GM12878 (cell line): ENCODE data around the gene SBF1. TPM values are rescaled to one million over a fixed set of nuclear protein-coding genes. Genes with fewer than 3 reads are reported as not detected.

ENCODE experiments used
- ATAC-seq: fragments of 200-7000 bp; cut with Tn5 transposase; 3 replicates; pipeline ENCODE4 v1.9.1; 2020; ENCODE audit warnings: mild to moderate bottlenecking, moderate library complexity
- BruUV-seq: library from RNA; stranded (reverse); fragments of 400-500 nt; replicated peaks from 2 replicates; lab custom pipeline; 2021; lab: Mats Ljungman, UMichigan
- CTCF ChIA-PET: fragments of 300-600 bp; sonication (Branson Sonifier 250); formaldehyde crosslinking; extraction: SDS; loops from one replicate; lab custom pipeline; 2021; ENCODE audit warnings: inconsistent platforms; lab: Yijun Ruan, JAX
- POLR2A ChIA-PET: fragments of 350-600 bp; formaldehyde crosslinking; extraction: SDS; loops from one replicate; lab custom pipeline; 2021; ENCODE audit warnings: inconsistent platforms; lab: Charles Lee
- RAD21 ChIA-PET: fragments of 300-600 bp; sonication (Branson Sonifier 250); formaldehyde crosslinking; loops from one replicate; lab custom pipeline; 2023; ENCODE audit warnings: antibody characterized with exemption; ENCODE audit not compliant: unreplicated experiment; lab: Charles Lee
- SMC1A ChIA-PET: fragments of 300-600 bp; sonication (Branson Sonifier 250); formaldehyde crosslinking; loops from one replicate; lab custom pipeline; 2023; ENCODE audit not compliant: unreplicated experiment, uncharacterized antibody; lab: Charles Lee
- DNase-seq: peaks from one replicate; pipeline ENCODE4 v3.0.0-alpha.2; 2011; ENCODE audit warnings: low read depth, low spot score
- FAIRE-seq: peaks from 3 replicates; lab custom pipeline; 2011; peaks lifted over from hg19 to GRCh38; lab: Jason Lieb, UNC
- H2AFZ ChIP-seq: 2 replicates; pipeline ENCODE4 v1.6.0; 2011; ENCODE audit warnings: low read depth, low read length, control low read depth; ENCODE audit not compliant: control insufficient read depth
- H3K27ac ChIP-seq: 2 replicates; pipeline ENCODE4 v1.5.1; 2011; ENCODE audit warnings: control low read depth; ENCODE audit not compliant: control insufficient read depth, insufficient read depth
- H3K27me3 ChIP-seq, 2 experiments: replicated peaks in 1 of 2; 2 replicates each; pipeline versions ENCODE4 v1.6.0 to v1.6.1; 2011; ENCODE audit warnings: low read length in 1 of 2; ENCODE audit not compliant: control insufficient read depth in 2 of 2, insufficient read depth in 2 of 2
- H3K36me3 ChIP-seq, 2 experiments: 2 replicates each; pipeline ENCODE4 v1.5.1; 2011; ENCODE audit warnings: low read length in 1 of 2; ENCODE audit not compliant: control insufficient read depth in 2 of 2, insufficient read depth in 2 of 2
- H3K4me1 ChIP-seq: 2 replicates; pipeline ENCODE4 v1.6.1; 2011; ENCODE audit warnings: mild to moderate bottlenecking, low read length, moderate library complexity, mixed read lengths; ENCODE audit not compliant: control insufficient read depth, insufficient read depth
- H3K4me2 ChIP-seq: 2 replicates; pipeline ENCODE4 v1.6.0; 2011; ENCODE audit warnings: control low read depth; ENCODE audit not compliant: control insufficient read depth, insufficient read depth
- H3K4me3 ChIP-seq: fragments of 200-600 bp; sonication (generic); 2 replicates; pipeline ENCODE4 v1.5.1; 2016
- H3K79me2 ChIP-seq: 2 replicates; pipeline ENCODE4 v1.6.0; 2011; ENCODE audit warnings: low read length; ENCODE audit not compliant: control insufficient read depth, insufficient read depth
- H3K9ac ChIP-seq: 2 replicates; pipeline ENCODE4 v1.8.0; 2011; ENCODE audit warnings: low read length, control low read depth, mixed read lengths; ENCODE audit not compliant: control insufficient read depth, insufficient read depth
- H3K9me3 ChIP-seq: replicated peaks from 3 replicates; pipeline ENCODE4 v1.5.1; 2011; ENCODE audit warnings: mild to moderate bottlenecking, low read length; ENCODE audit not compliant: control insufficient read depth, insufficient read depth
- H4K20me1 ChIP-seq: 2 replicates; pipeline ENCODE4 v1.6.0; 2011; ENCODE audit not compliant: control insufficient read depth, insufficient read depth
- CBX3 ChIP-seq: fragments of 200-600 bp; sonication (generic); IDR thresholded peaks from 2 replicates; pipeline ENCODE4 v1.6.1; 2016; ENCODE audit warnings: low read depth, borderline replicate concordance
- CTCF ChIP-seq, 3 experiments: IDR thresholded peaks in 2 of 3; conservative IDR thresholded peaks in 1 of 3; 2 replicates each; pipeline ENCODE4 v1.5.1; 2011; ENCODE audit warnings: low read depth in 3 of 3, low read length in 3 of 3, mild to moderate bottlenecking in 3 of 3, control low read depth in 2 of 3, moderate library complexity in 2 of 3, inconsistent platforms in 1 of 3, mixed read lengths in 1 of 3; ENCODE audit not compliant: control insufficient read depth in 2 of 3, insufficient read depth in 1 of 3; ENCODE audit errors: extremely low read depth in 1 of 3
- FOXM1 ChIP-seq: IDR thresholded peaks from 2 replicates; pipeline ENCODE4 v1.6.1; 2012; ENCODE audit warnings: low read depth, mild to moderate bottlenecking, inconsistent platforms, low read length, moderate library complexity
- HDAC2 ChIP-seq: fragments of 200-600 bp; sonication (generic); IDR thresholded peaks from 2 replicates; pipeline ENCODE4 v1.6.1; 2017
- KLF5 ChIP-seq: fragments of 450-650 bp; IDR thresholded peaks from 2 replicates; pipeline ENCODE4 v1.6.1; 2014; ENCODE audit warnings: mild to moderate bottlenecking; ENCODE audit not compliant: partially characterized antibody
- POLR2A ChIP-seq: IDR thresholded peaks from 2 replicates; pipeline ENCODE4 v1.6.1; 2011; ENCODE audit warnings: low read depth, mild to moderate bottlenecking, low read length
- RAD21 ChIP-seq: IDR thresholded peaks from 2 replicates; pipeline ENCODE4 v1.6.1; 2011; ENCODE audit warnings: mild to moderate bottlenecking, low read depth, low read length, moderate library complexity; ENCODE audit not compliant: insufficient read depth
- SUPT20H ChIP-seq: IDR thresholded peaks from 2 replicates; pipeline ENCODE4 v1.6.1; 2011; ENCODE audit warnings: low read depth, mild to moderate bottlenecking, low read length, moderate library complexity, borderline replicate concordance; ENCODE audit not compliant: control insufficient read depth
- USF1 ChIP-seq: IDR thresholded peaks from 2 replicates; pipeline ENCODE4 v1.6.1; 2011; ENCODE audit warnings: borderline replicate concordance, low read depth, mild to moderate bottlenecking, moderate library complexity, mixed read lengths, low read length; ENCODE audit not compliant: insufficient read depth; ENCODE audit errors: extremely low read length
- WGBS: methylation state at CpG from one replicate; pipeline ENCODE4 v1.1.6; 2016; ENCODE audit warnings: low lambda C conversion rate; ENCODE audit not compliant: insufficient replicate concordance, insufficient coverage; ENCODE audit errors: missing lambda C conversion rate; 5-methylcytosine and 5-hydroxymethylcytosine counted together
- in situ Hi-C: fragments of 300-500 bp; cut with MboI; formaldehyde crosslinking; loops from 9 replicates; pipeline ENCODE4 v1.14.3; 2018; ENCODE audit warnings: mixed read lengths
- intact Hi-C: fragments of 100-400 bp; cut with micrococcal nuclease; formaldehyde crosslinking; loops from one replicate; pipeline ENCODE4 v1.14.2; 2022; ENCODE audit not compliant: unreplicated experiment
- polyA plus RNA-seq, 11 experiments: library from polyadenylated mRNA; depleted of rRNA in 4 of 11; unstranded in 6 of 11; stranded (reverse) in 5 of 11; fragments of >200 nt; fragmentation: Nextera tagmentation in 4 of 11; fragmentation: Illumina TruSeq in 1 of 11; extraction: Ambion mirVana in 4 of 11; extraction: Trizol in 1 of 11; gene quantifications; 1 replicate in 1 of 11; 2 replicates in 10 of 11; pipeline versions ENCODE4 v1.2.1 to v1.2.3, GENCODE V29; 2011 to 2016; ENCODE audit warnings: inconsistent platforms in 2 of 11, missing spikeins in 2 of 11, low read depth in 1 of 11
- total RNA-seq, 4 experiments: library from RNA; depleted of rRNA in 3 of 4; stranded (reverse); fragments of >200 nt in 3 of 4; fragmentation: Illumina TruSeq in 1 of 4; extraction: Trizol in 1 of 4; gene quantifications; 2 replicates each; pipeline versions ENCODE4 v1.2.1 to v1.2.3, GENCODE V29; 2013 to 2021

SBF1 gene
- total and polyA plus RNA-seq, 10 of the 15 experiments (the other 5 are each of a cell fraction or from before 2014, with no cell fraction given) = 0.23 to 95.0 (median 17.8) TPM

DNA sequence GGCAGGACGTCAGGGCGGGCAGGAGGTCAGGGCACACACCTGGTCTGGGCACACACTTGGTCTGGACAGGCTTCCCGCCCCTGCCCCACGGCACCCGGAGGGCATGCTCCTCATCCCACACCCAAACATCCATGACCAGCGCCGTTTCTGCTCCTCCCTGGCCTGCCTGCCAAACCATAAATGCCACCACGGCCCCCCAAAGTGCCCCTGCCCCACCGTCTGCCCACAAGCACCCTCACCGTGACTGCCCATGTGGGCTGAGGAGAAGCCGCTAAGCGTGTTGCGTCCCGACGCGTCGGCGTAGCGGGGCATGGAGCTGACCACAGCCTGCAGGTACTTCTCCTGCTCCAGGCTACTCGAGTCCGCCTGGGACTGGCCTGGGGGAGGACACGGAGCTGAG is 15.8 kb downstream of the SBF1 start:
- Histone ChIP-seq H3K4me3 (no peak overlapping the region), H3K4me2 (no peak overlapping the region), H3K9ac (no peak overlapping the region), H3K27ac (no peak overlapping the region), H3K4me1 (no peaks in the 10 kb centered on the region), H3K27me3 (no peaks in the 10 kb centered on the region), H2AFZ (no peak overlapping the region), H3K79me2 (no peaks in the 10 kb centered on the region), H3K36me3 (peaks cover 9 to 54% of the 10 kb centered on the region in 2 experiments; a peak in 3 of 4 replicates), H4K20me1 (no peaks in the 10 kb centered on the region), H3K9me3 (no peaks in the 10 kb centered on the region)
- ChIA-PET RAD21 (no interaction called here), SMC1A (no interaction called here), CTCF (interaction anchor here (1.3 to 1.4 kb wide), 2 partner anchors 104 to 162 kb away, joined by 3 read pairs; partner anchors contain the start of gene SYCE3), POLR2A (no interaction called here)
- FAIRE-seq (no peak), DNase-seq (no peak), ATAC-seq (no peak)
- intact Hi-C loops = no loop called here
- TF ChIP-seq CBX3 = no peak
- TF ChIP-seq HDAC2 = no peak
- TF ChIP-seq POLR2A = peak; percentile 18; the same call in 1 of the 2 replicates
- in situ Hi-C loops = no loop called here
- BruUV-seq = no TSS peak
- WGBS = 98% methylated on average over 17 of the region's 22 CpGs

- Histone ChIP-seq H3K4me3 (no peak overlapping the region), H3K27me3 (no peaks in the 10 kb centered on the region), H3K9me3 (no peaks in the 10 kb centered on the region), H4K20me1 (no peaks in the 10 kb centered on the region), H3K4me1 (no peaks in the 10 kb centered on the region), H2AFZ (no peak overlapping the region), H3K9ac (no peak overlapping the region), H3K36me3 (peaks cover 8 to 42% of the 10 kb centered on the region in 2 experiments; a peak in 3 of 4 replicates), H3K4me2 (no peak overlapping the region), H3K79me2 (no peaks in the 10 kb centered on the region), H3K27ac (no peak overlapping the region)
- WGBS = 86% methylated on average over 26 of the region's 34 CpGs
- in situ Hi-C loops (no loop called here), intact Hi-C loops (loop anchor here (2.0 kb wide), 1 partner anchor 42 kb away; no protein-coding TSS in a partner anchor)
- DNase-seq (no peak), FAIRE-seq (no peak), ATAC-seq (peak; percentile 54)
- RAD21 ChIA-PET = no interaction called here
- CTCF ChIA-PET = interaction anchor here (1.8 kb wide), 1 partner anchor 41 kb away, joined by 8 read pairs; no protein-coding TSS in a partner anchor
- POLR2A ChIA-PET = no interaction called here
- no TSS peak for BruUV-seq
- SMC1A ChIA-PET = interaction anchor here (1.0 to 1.6 kb wide), 2 partner anchors 164 kb away, joined by 3 to 7 read pairs; no protein-coding TSS in a partner anchor
- no peak for TF ChIP-seq KLF5
- no peak for TF ChIP-seq SUPT20H
- TF ChIP-seq CTCF (IDR thresholded peaks at IDR 0.05 in 2 of 3, conservative IDR thresholded peaks at IDR 0.05 in 1 of 3; ENCODE audit: control insufficient read depth in 2 of 3, extremely low read depth in 1 of 3, insufficient read depth in 1 of 3, low read depth in 3 of 3, low read length in 3 of 3) = peak; percentile 25 to 34 (median 34); a peak in 4 of 6 replicates
- no peak for TF ChIP-seq FOXM1
- peak; percentile 32; the same call in 1 of the 2 replicates for TF ChIP-seq RAD21
- no peak for TF ChIP-seq USF1
Observed at GRCh38 chr22:50456466-50457234, 18.2 kb downstream of the SBF1 start.
